ENCODE data around the gene UCHL3.

The UCHL3 gene

GRCh38 chr13:75511051-75511625, 38.5 kb upstream of the UCHL3 start:
- Histone ChIP-seq H2AK5ac (ENCODE audit: low read length) (no peak overlapping the region), H3K27me3 (ENCODE audit: insufficient read depth, low read length, poor library complexity) (no peaks in the 10 kb centered on the region), H3K4me2 (ENCODE audit: low read length) (no peak overlapping the region), H2BK5ac (ENCODE audit: low read length) (no peak overlapping the region), H4K8ac (ENCODE audit: low read depth, low read length) (no peak overlapping the region), H3K23ac (ENCODE audit: low read length) (no peak overlapping the region), H2BK120ac (ENCODE audit: low read depth, low read length) (no peak overlapping the region), H3K79me1 (ENCODE audit: low read length) (no peaks in the 10 kb centered on the region), H3K4ac (ENCODE audit: low read depth, low read length) (no peak overlapping the region), H3K4me1 (ENCODE audit: control insufficient read depth, low read depth, low read length) (no peaks in the 10 kb centered on the region), H3K9ac (ENCODE audit: low read length) (no peak overlapping the region), H3K36me3 (ENCODE audit: control insufficient read depth, insufficient read depth, low read length) (no peaks in the 10 kb centered on the region), H3K27ac (ENCODE audit: low read depth, low read length) (no peak overlapping the region), H2BK15ac (replicated peaks; ENCODE audit: low read depth) (no peak overlapping the region), H3K18ac (ENCODE audit: low read length) (no peak overlapping the region), H3K4me3 (ENCODE audit: low read length) (no peak overlapping the region), H3K79me2 (ENCODE audit: control insufficient read depth, insufficient read depth, low read length) (no peaks in the 10 kb centered on the region), H3K56ac (ENCODE audit: low read length) (no peak overlapping the region), H4K5ac (ENCODE audit: low read length) (no peak overlapping the region)
- WGBS (ENCODE audit: extremely low coverage, insufficient coverage, low lambda C conversion rate) = no CpG with 5 or more reads among the region's 3 CpGs
- DNase-seq = no peak

GRCh38 chr13:75512253-75512652, 37.3 kb upstream of the UCHL3 start:
- Histone ChIP-seq H3K23ac (ENCODE audit: low read length) (no peak overlapping the region), H3K4me2 (ENCODE audit: low read length) (no peak overlapping the region), H2BK5ac (ENCODE audit: low read length) (no peak overlapping the region), H2BK15ac (replicated peaks; ENCODE audit: low read depth) (no peak overlapping the region), H3K27ac (ENCODE audit: low read depth, low read length) (no peak overlapping the region), H3K4me1 (ENCODE audit: control insufficient read depth, low read depth, low read length) (no peaks in the 10 kb centered on the region), H3K27me3 (ENCODE audit: insufficient read depth, low read length, poor library complexity) (no peaks in the 10 kb centered on the region), H3K79me2 (ENCODE audit: control insufficient read depth, insufficient read depth, low read length) (no peaks in the 10 kb centered on the region), H4K8ac (ENCODE audit: low read depth, low read length) (no peak overlapping the region), H2AK5ac (ENCODE audit: low read length) (no peak overlapping the region), H3K18ac (ENCODE audit: low read length) (no peak overlapping the region), H4K5ac (ENCODE audit: low read length) (no peak overlapping the region), H3K79me1 (ENCODE audit: low read length) (no peaks in the 10 kb centered on the region), H3K9ac (ENCODE audit: low read length) (no peak overlapping the region), H3K56ac (ENCODE audit: low read length) (no peak overlapping the region), H3K36me3 (ENCODE audit: control insufficient read depth, insufficient read depth, low read length) (no peaks in the 10 kb centered on the region), H3K4ac (ENCODE audit: low read depth, low read length) (no peak overlapping the region), H3K4me3 (ENCODE audit: low read length) (no peak overlapping the region), H2BK120ac (ENCODE audit: low read depth, low read length) (no peak overlapping the region)
- no CpG with 5 or more reads among the region's 3 CpGs for WGBS (ENCODE audit: extremely low coverage, insufficient coverage, low lambda C conversion rate)
- DNase-seq = no peak

- Histone ChIP-seq H2BK5ac (ENCODE audit: low read length) (no peak overlapping the region), H3K56ac (ENCODE audit: low read length) (no peak overlapping the region), H2BK15ac (replicated peaks; ENCODE audit: low read depth) (no peak overlapping the region), H3K23ac (ENCODE audit: low read length) (no peak overlapping the region), H2BK120ac (ENCODE audit: low read depth, low read length) (no peak overlapping the region), H3K36me3 (ENCODE audit: control insufficient read depth, insufficient read depth, low read length) (no peaks in the 10 kb centered on the region), H3K18ac (ENCODE audit: low read length) (no peak overlapping the region), H3K4me1 (ENCODE audit: control insufficient read depth, low read depth, low read length) (no peaks in the 10 kb centered on the region), H4K5ac (ENCODE audit: low read length) (no peak overlapping the region), H3K4me3 (ENCODE audit: low read length) (no peak overlapping the region), H3K4ac (ENCODE audit: low read depth, low read length) (no peak overlapping the region), H3K27me3 (ENCODE audit: insufficient read depth, low read length, poor library complexity) (no peaks in the 10 kb centered on the region), H3K79me1 (ENCODE audit: low read length) (no peaks in the 10 kb centered on the region), H3K4me2 (ENCODE audit: low read length) (no peak overlapping the region), H3K27ac (ENCODE audit: low read depth, low read length) (no peak overlapping the region), H4K8ac (ENCODE audit: low read depth, low read length) (no peak overlapping the region), H3K9ac (ENCODE audit: low read length) (no peak overlapping the region), H3K79me2 (ENCODE audit: control insufficient read depth, insufficient read depth, low read length) (no peaks in the 10 kb centered on the region), H2AK5ac (ENCODE audit: low read length) (no peak overlapping the region)
- DNase-seq = no peak
- no CpG with 5 or more reads among the region's 5 CpGs for WGBS (ENCODE audit: extremely low coverage, insufficient coverage, low lambda C conversion rate)
Observed at GRCh38 chr13:75513271-75513670, 36.3 kb upstream of the UCHL3 start.

- Histone ChIP-seq H3K4me1 (ENCODE audit: control insufficient read depth, low read depth, low read length) (no peaks in the 10 kb centered on the region), H4K8ac (ENCODE audit: low read depth, low read length) (no peak overlapping the region), H2BK5ac (ENCODE audit: low read length) (no peak overlapping the region), H3K56ac (ENCODE audit: low read length) (no peak overlapping the region), H3K79me1 (ENCODE audit: low read length) (no peaks in the 10 kb centered on the region), H3K27ac (ENCODE audit: low read depth, low read length) (no peak overlapping the region), H3K4ac (ENCODE audit: low read depth, low read length) (no peak overlapping the region), H2BK15ac (replicated peaks; ENCODE audit: low read depth) (no peak overlapping the region), H3K27me3 (ENCODE audit: insufficient read depth, low read length, poor library complexity) (no peaks in the 10 kb centered on the region), H3K18ac (ENCODE audit: low read length) (no peak overlapping the region), H3K4me2 (ENCODE audit: low read length) (no peak overlapping the region), H2AK5ac (ENCODE audit: low read length) (no peak overlapping the region), H3K9ac (ENCODE audit: low read length) (no peak overlapping the region), H4K5ac (ENCODE audit: low read length) (no peak overlapping the region), H3K79me2 (ENCODE audit: control insufficient read depth, insufficient read depth, low read length) (no peaks in the 10 kb centered on the region), H3K4me3 (ENCODE audit: low read length) (no peak overlapping the region), H2BK120ac (ENCODE audit: low read depth, low read length) (no peak overlapping the region), H3K23ac (ENCODE audit: low read length) (no peak overlapping the region), H3K36me3 (ENCODE audit: control insufficient read depth, insufficient read depth, low read length) (no peaks in the 10 kb centered on the region)
- DNase-seq = no peak
- no CpG with 5 or more reads among the region's 3 CpGs for WGBS (ENCODE audit: extremely low coverage, insufficient coverage, low lambda C conversion rate)
Observed at GRCh38 chr13:75514080-75514995, 35.3 kb upstream of the UCHL3 start.

GRCh38 chr13:75518439-75519088, 31.0 kb upstream of the UCHL3 start:
- H3K4me2 ChIP-seq (ENCODE audit: low read length) = no peak overlapping the region
- DNase-seq = no peak
- H3K4ac ChIP-seq (ENCODE audit: low read depth, low read length) = no peak overlapping the region
- no peaks in the 10 kb centered on the region for H3K79me2 ChIP-seq (ENCODE audit: control insufficient read depth, insufficient read depth, low read length)
- no peaks in the 10 kb centered on the region for H3K79me1 ChIP-seq (ENCODE audit: low read length)
- no peak overlapping the region for H2AK5ac ChIP-seq (ENCODE audit: low read length)
- H3K18ac ChIP-seq (ENCODE audit: low read length) = no peak overlapping the region
- WGBS (ENCODE audit: extremely low coverage, insufficient coverage, low lambda C conversion rate) = no CpG with 5 or more reads among the region's 30 CpGs
- no peak overlapping the region for H3K4me3 ChIP-seq (ENCODE audit: low read length)
- no peak overlapping the region for H4K5ac ChIP-seq (ENCODE audit: low read length)
- H3K9ac ChIP-seq (ENCODE audit: low read length) = no peak overlapping the region
- no peaks in the 10 kb centered on the region for H3K36me3 ChIP-seq (ENCODE audit: control insufficient read depth, insufficient read depth, low read length)
- H3K23ac ChIP-seq (ENCODE audit: low read length) = no peak overlapping the region
- H2BK15ac ChIP-seq (replicated peaks; ENCODE audit: low read depth) = no peak overlapping the region
- no peak overlapping the region for H4K8ac ChIP-seq (ENCODE audit: low read depth, low read length)
- H2BK120ac ChIP-seq (ENCODE audit: low read depth, low read length) = no peak overlapping the region
- H3K56ac ChIP-seq (ENCODE audit: low read length) = no peak overlapping the region
- no peak overlapping the region for H3K27ac ChIP-seq (ENCODE audit: low read depth, low read length)
- no peaks in the 10 kb centered on the region for H3K4me1 ChIP-seq (ENCODE audit: control insufficient read depth, low read depth, low read length)
- H3K27me3 ChIP-seq (ENCODE audit: insufficient read depth, low read length, poor library complexity) = no peaks in the 10 kb centered on the region
- H2BK5ac ChIP-seq (ENCODE audit: low read length) = no peak overlapping the region

All from mesendoderm (in vitro differentiated cells).